SK-N-MC (cell line): Measurements from ENCODE around the gene ATXN7L1.

Source experiments
- EZH2 ChIP-seq: fragments of 200-600 bp; sonication (generic); IDR thresholded peaks from one replicate; pipeline ENCODE4 v1.6.1; 2017; ENCODE audit warnings: antibody characterized with exemption
- FOXP2 ChIP-seq: optimal IDR thresholded peaks from 2 replicates; pipeline ENCODE3; 2011; ENCODE audit warnings: mild to moderate bottlenecking, moderate library complexity; ENCODE audit not compliant: insufficient read depth; ENCODE audit errors: extremely low read length, control extremely low read depth
- POLR2AphosphoS5 ChIP-seq: IDR thresholded peaks from 2 replicates; pipeline ENCODE4 v1.6.1; 2012; ENCODE audit warnings: mild to moderate bottlenecking, low read depth, low read length, borderline replicate concordance

- TF ChIP-seq EZH2 = no peak
- TF ChIP-seq POLR2AphosphoS5 = no peak
- no peak for TF ChIP-seq FOXP2
Measured at GRCh38 chr7:105621176-105621575, 255.2 kb downstream of the ATXN7L1 start.
